HCT116 (cell line): ENCODE results near the gene COL2A1. TPM values are rescaled to one million over a fixed set of nuclear protein-coding genes. Genes with fewer than 3 reads are reported as not detected.

Source experiments
- ATAC-seq: fragments of 200-7000 bp; cut with Tn5 transposase; 2 replicates; pipeline ENCODE4 v1.9.1; 2020; ENCODE audit warnings: mild to moderate bottlenecking, moderate library complexity
- BruUV-seq: library from RNA; stranded (reverse); fragments of 400-500 nt; replicated peaks from 2 replicates; lab custom pipeline; 2021; lab: Mats Ljungman, UMichigan
- CTCF ChIA-PET: fragments of 300-600 bp; sonication (Branson Sonifier 250); formaldehyde crosslinking; loops from one replicate; lab custom pipeline; 2021; ENCODE audit warnings: antibody characterized with exemption; lab: Charles Lee
- POLR2A ChIA-PET: fragments of 300-600, 350-600 bp; sonication (Branson Sonifier 250); formaldehyde crosslinking; loops from one replicate; lab custom pipeline; 2021; ENCODE audit warnings: antibody characterized with exemption; lab: Charles Lee
- RAD21 ChIA-PET, 2 experiments: fragments of 300-600 bp; sonication (Branson Sonifier 250); formaldehyde crosslinking; loops; one replicate each; lab custom pipeline; 2023; ENCODE audit warnings: low total read pairs in 2 of 2; ENCODE audit not compliant: uncharacterized antibody in 2 of 2, unreplicated experiment in 2 of 2, low non-redundant PET in 1 of 2; lab: Charles Lee
- DNase-seq: peaks from one replicate; pipeline ENCODE4 v3.0.0-alpha.2; 2010; ENCODE audit warnings: low read depth, low spot score
- H2AFZ ChIP-seq: fragments of 200-600 bp; shearing (Covaris generic), sonication (generic); 2 replicates; pipeline ENCODE4 v1.6.1; 2017; ENCODE audit warnings: low read depth, mixed run types, mixed read lengths, antibody characterized with exemption, low read length; ENCODE audit not compliant: poor library complexity, severe bottlenecking
- H3K27ac ChIP-seq: 2 replicates; pipeline ENCODE4 v1.5.1; 2012; ENCODE audit warnings: low read depth, low read length
- H3K27me3 ChIP-seq: fragments of 200-600 bp; sonication (generic); 2 replicates; pipeline ENCODE4 v1.6.1; 2016; ENCODE audit warnings: mixed run types, low read length, mixed read lengths; ENCODE audit not compliant: insufficient read depth
- H3K36me3 ChIP-seq, 2 experiments: fragments of 200-500 bp in 1 of 2; fragments of 200-600 bp in 1 of 2; sonication (Bioruptor generic) in 1 of 2; sonication (generic) in 1 of 2; 2 replicates each; pipeline versions ENCODE4 v1.5.1 to v1.6.1; 2014 to 2016; ENCODE audit warnings: low read length in 2 of 2, inconsistent platforms in 1 of 2, mixed read lengths in 1 of 2, mixed run types in 1 of 2; ENCODE audit not compliant: insufficient read depth in 2 of 2, control insufficient read depth in 1 of 2
- H3K4me1 ChIP-seq, 2 experiments: fragments of 200-600 bp in 1 of 2; sonication (generic) in 1 of 2; 2 replicates each; pipeline versions ENCODE4 v1.5.1 to v1.6.1; 2012 to 2017; ENCODE audit warnings: low read length in 2 of 2, inconsistent platforms in 1 of 2, mild to moderate bottlenecking in 1 of 2, mixed read lengths in 1 of 2, mixed run types in 1 of 2, moderate library complexity in 1 of 2; ENCODE audit not compliant: insufficient read depth in 2 of 2, control insufficient read depth in 1 of 2
- H3K4me2 ChIP-seq: fragments of 200-600 bp; sonication (generic); 2 replicates; pipeline ENCODE4 v1.6.1; 2017; ENCODE audit warnings: mixed run types, low read length, mixed read lengths
- H3K4me3 ChIP-seq, 2 experiments: fragments of 200-600 bp in 1 of 2; sonication (generic) in 1 of 2; replicated peaks in 1 of 2; 2 replicates each; pipeline ENCODE4 v1.5.1; 2011 to 2016; ENCODE audit warnings: low read length in 2 of 2, control low read depth in 1 of 2, low read depth in 1 of 2, mild to moderate bottlenecking in 1 of 2, mixed read lengths in 1 of 2, mixed run types in 1 of 2
- H3K79me2 ChIP-seq: fragments of 200-600 bp; sonication (generic); 2 replicates; pipeline ENCODE4 v1.6.1; 2017; ENCODE audit warnings: mild to moderate bottlenecking, mixed run types, low read length, moderate library complexity, mixed read lengths; ENCODE audit not compliant: insufficient read depth
- H3K9ac ChIP-seq: fragments of 200-600 bp; sonication (generic); 2 replicates; pipeline ENCODE4 v1.6.1; 2016; ENCODE audit warnings: low read length, mixed read lengths
- H3K9me2 ChIP-seq: fragments of 200-600 bp; sonication (generic), shearing (Covaris generic); 2 replicates; pipeline ENCODE4 v1.6.1; 2017; ENCODE audit warnings: mixed run types, mild to moderate bottlenecking, moderate library complexity; ENCODE audit not compliant: insufficient read depth
- H3K9me3 ChIP-seq, 2 experiments: fragments of 200-500 bp in 1 of 2; fragments of 200-600 bp in 1 of 2; sonication (Bioruptor generic) in 1 of 2; sonication (generic) in 1 of 2; 2 replicates each; pipeline ENCODE4 v1.6.1; 2014 to 2017; ENCODE audit warnings: low read length in 2 of 2, mixed read lengths in 2 of 2, inconsistent platforms in 1 of 2, low read depth in 1 of 2, mild to moderate bottlenecking in 1 of 2, mixed run types in 1 of 2, moderate library complexity in 1 of 2; ENCODE audit not compliant: control insufficient read depth in 1 of 2, insufficient read depth in 1 of 2
- H4K20me1 ChIP-seq: fragments of 200-600 bp; sonication (generic), shearing (Covaris generic); 2 replicates; pipeline ENCODE4 v1.6.1; 2017; ENCODE audit warnings: mixed run types, mild to moderate bottlenecking, moderate library complexity; ENCODE audit not compliant: insufficient read depth
- ATF3 ChIP-seq: IDR thresholded peaks from 2 replicates; pipeline ENCODE4 v1.6.1; 2012
- CEBPB ChIP-seq: IDR thresholded peaks from 2 replicates; pipeline ENCODE4 v1.6.1; 2012; ENCODE audit warnings: low read depth
- EZH2phosphoT487 ChIP-seq: fragments of 200-600 bp; IDR thresholded peaks from 2 replicates; pipeline ENCODE4 v1.6.1; 2018; ENCODE audit warnings: antibody characterized with exemption, borderline replicate concordance
- POLR2A ChIP-seq: IDR thresholded peaks from 2 replicates; pipeline ENCODE4 v1.7.0; 2011; ENCODE audit warnings: borderline replicate concordance; ENCODE audit not compliant: insufficient read depth, insufficient read length; ENCODE audit errors: extremely low read depth
- REST ChIP-seq: IDR thresholded peaks from 2 replicates; pipeline ENCODE4 v1.6.1; 2012; ENCODE audit warnings: low read depth
- SRF ChIP-seq: IDR thresholded peaks from 2 replicates; pipeline ENCODE4 v1.6.1; 2012; ENCODE audit warnings: low read depth
- TCF7L2 ChIP-seq: IDR thresholded peaks from 2 replicates; pipeline ENCODE4 v1.7.0; 2011; ENCODE audit warnings: borderline replicate concordance, inconsistent platforms; ENCODE audit not compliant: insufficient read depth, insufficient read length; ENCODE audit errors: extremely low read depth
- ZNF274 ChIP-seq: fragments of 200-500 bp; sonication (Bioruptor generic); IDR thresholded peaks from 2 replicates; pipeline ENCODE4 v1.6.1; 2014; ENCODE audit warnings: mild to moderate bottlenecking, low read depth, low read length, inconsistent platforms
- intact Hi-C: fragments of 100-400 bp; cut with micrococcal nuclease; formaldehyde crosslinking; loops from 2 replicates; pipeline ENCODE4 v1.10.0; 2022
- total RNA-seq: library from RNA; stranded (reverse); gene quantifications from one replicate; pipeline ENCODE4 v1.2.1, GENCODE V29; 2021; ENCODE audit not compliant: unreplicated experiment
- TF ChIP-seq, protein P1 (sequence below): IDR thresholded peaks from 2 replicates; pipeline ENCODE4 v1.6.1; 2011; ENCODE audit warnings: mild to moderate bottlenecking, low read length, moderate library complexity; ENCODE audit not compliant: insufficient replicate concordance; ENCODE audit errors: extremely low read depth

The COL2A1 gene
- total RNA-seq, 1 experiment from 2014 or later, result 0.22 TPM

- no peak for DNase-seq
- ChIA-PET POLR2A (no interaction called here), CTCF (no interaction called here), RAD21 (no interaction called here)
- Histone ChIP-seq H2AFZ (no peak overlapping the region), H4K20me1 (no peaks in the 10 kb centered on the region), H3K79me2 (no peaks in the 10 kb centered on the region), H3K4me2 (no peak overlapping the region), H3K27ac (no peak overlapping the region), H3K27me3 (no peaks in the 10 kb centered on the region), H3K4me1 (no peaks in the 10 kb centered on the region), H3K36me3 (no peaks in the 10 kb centered on the region), H3K4me3 (no peak overlapping the region), H3K9me2 (no peaks in the 10 kb centered on the region), H3K9me3 (no peaks in the 10 kb centered on the region), H3K9ac (no peak overlapping the region)
- intact Hi-C loops, result no loop called here
- no TSS peak for BruUV-seq
- TF ChIP-seq ZNF274, result no peak
- ATAC-seq, result no peak
These were observed 25.7 kb downstream of the COL2A1 start for GRCh38 chr12:47978598-47978873.

GRCh38 chr12:47977772-47978597 is 26.3 kb downstream of the COL2A1 start:
- H3K36me3 ChIP-seq, result no peaks in the 10 kb centered on the region
- RAD21 ChIA-PET, result no interaction called here
- H3K9ac ChIP-seq, result no peak overlapping the region
- no peak for ATAC-seq
- CTCF ChIA-PET, result interaction anchor here (2.6 kb wide), 1 partner anchor 15 kb away, joined by 7 read pairs; the partner anchor contains the start of gene TMEM106C
- no peak overlapping the region for H3K4me3 ChIP-seq
- H3K9me3 ChIP-seq, result no peaks in the 10 kb centered on the region
- H3K27ac ChIP-seq, result no peak overlapping the region
- no peak overlapping the region for H2AFZ ChIP-seq
- H4K20me1 ChIP-seq, result no peaks in the 10 kb centered on the region
- no peak overlapping the region for H3K4me2 ChIP-seq
- POLR2A ChIA-PET, result no interaction called here
- no peak for DNase-seq
- H3K27me3 ChIP-seq, result no peaks in the 10 kb centered on the region
- H3K4me1 ChIP-seq, result no peaks in the 10 kb centered on the region
- H3K9me2 ChIP-seq, result no peaks in the 10 kb centered on the region
- TF ChIP-seq REST, result no peak
- TF ChIP-seq, protein P1, sequence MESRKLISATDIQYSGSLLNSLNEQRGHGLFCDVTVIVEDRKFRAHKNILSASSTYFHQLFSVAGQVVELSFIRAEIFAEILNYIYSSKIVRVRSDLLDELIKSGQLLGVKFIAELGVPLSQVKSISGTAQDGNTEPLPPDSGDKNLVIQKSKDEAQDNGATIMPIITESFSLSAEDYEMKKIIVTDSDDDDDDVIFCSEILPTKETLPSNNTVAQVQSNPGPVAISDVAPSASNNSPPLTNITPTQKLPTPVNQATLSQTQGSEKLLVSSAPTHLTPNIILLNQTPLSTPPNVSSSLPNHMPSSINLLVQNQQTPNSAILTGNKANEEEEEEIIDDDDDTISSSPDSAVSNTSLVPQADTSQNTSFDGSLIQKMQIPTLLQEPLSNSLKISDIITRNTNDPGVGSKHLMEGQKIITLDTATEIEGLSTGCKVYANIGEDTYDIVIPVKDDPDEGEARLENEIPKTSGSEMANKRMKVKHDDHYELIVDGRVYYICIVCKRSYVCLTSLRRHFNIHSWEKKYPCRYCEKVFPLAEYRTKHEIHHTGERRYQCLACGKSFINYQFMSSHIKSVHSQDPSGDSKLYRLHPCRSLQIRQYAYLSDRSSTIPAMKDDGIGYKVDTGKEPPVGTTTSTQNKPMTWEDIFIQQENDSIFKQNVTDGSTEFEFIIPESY, result no peak
- no peak for TF ChIP-seq SRF
- TF ChIP-seq ATF3, result no peak
- TF ChIP-seq EZH2phosphoT487, result no peak
- TF ChIP-seq CEBPB, result no peak
- TF ChIP-seq POLR2A, result no peak
- no peak for TF ChIP-seq TCF7L2
- TF ChIP-seq, all 23 proteins: peak for 0
- BruUV-seq, result no TSS peak
- no peaks in the 10 kb centered on the region for H3K79me2 ChIP-seq
- intact Hi-C loops, result no loop called here
